ENCODE results near the gene EBLN2.
"Not testable (repeated sequence)": the region's sequence is repeated elsewhere in the genome, so short reads cannot be mapped to it uniquely, and the experiment has no call there.

EBLN2 gene

GRCh38 chr3:73043414-73043813 lies 18.0 kb upstream of the EBLN2 start:
- Mint-ChIP-seq H3K36me3 (peaks cover 2% of the 10 kb centered on the region), H3K4me1 (peaks cover 19% of the 10 kb centered on the region)
- ATAC-seq (ENCODE audit: low read depth): no peak

GRCh38 chr3:73045391-73045790 lies 16.1 kb upstream of the EBLN2 start:
- H3K9me3 Mint-ChIP-seq: no peaks in the 10 kb centered on the region
- DNase-seq (ENCODE audit: low spot score in 2 of 2) (no peak), ATAC-seq (ENCODE audit: low read depth) (no peak)
- no peaks in the 10 kb centered on the region for H3K27me3 Mint-ChIP-seq
- no peak overlapping the region for H3K27ac Mint-ChIP-seq
- peaks cover 17% of the 10 kb centered on the region for H3K4me1 Mint-ChIP-seq
- H3K36me3 Mint-ChIP-seq: peaks cover 2% of the 10 kb centered on the region
- no peak overlapping the region for H3K4me3 Mint-ChIP-seq

More at GRCh38 chr3:73043414-73043813, 18.0 kb upstream of the EBLN2 start:
- Mint-ChIP-seq H3K27me3 (no peaks in the 10 kb centered on the region), H3K9me3 (no peaks in the 10 kb centered on the region), H3K4me3 (no peak overlapping the region), H3K27ac (no peak overlapping the region)
- DNase-seq (ENCODE audit: low spot score in 2 of 2): no peak

- no peak for DNase-seq (ENCODE audit: low spot score in 2 of 2)
- H3K4me3 Mint-ChIP-seq: no peak overlapping the region
- peaks cover 2% of the 10 kb centered on the region for H3K36me3 Mint-ChIP-seq
- H3K27me3 Mint-ChIP-seq: no peaks in the 10 kb centered on the region
- peak overlapping the region; percentile 79 for H3K27ac Mint-ChIP-seq
- H3K9me3 Mint-ChIP-seq: no peaks in the 10 kb centered on the region
- H3K4me1 Mint-ChIP-seq: peaks cover 17% of the 10 kb centered on the region
- ATAC-seq (ENCODE audit: low read depth): no peak
Measured at GRCh38 chr3:73046195-73046594, 15.3 kb upstream of the EBLN2 start.

- ATAC-seq (ENCODE audit: low read depth): no peak
- Mint-ChIP-seq H3K36me3 (peaks cover 2% of the 10 kb centered on the region), H3K4me1 (peaks cover 8% of the 10 kb centered on the region), H3K27me3 (no peaks in the 10 kb centered on the region), H3K27ac (no peak overlapping the region), H3K4me3 (no peak overlapping the region), H3K9me3 (no peaks in the 10 kb centered on the region)
- no peak for DNase-seq (ENCODE audit: low spot score in 2 of 2)
Measured at GRCh38 chr3:73049319-73049718, 12.1 kb upstream of the EBLN2 start.

GRCh38 chr3:73052857-73053256 lies 8.6 kb upstream of the EBLN2 start:
- H3K27ac Mint-ChIP-seq: peak overlapping the region; percentile 22
- H3K36me3 Mint-ChIP-seq: peaks cover 1% of the 10 kb centered on the region
- H3K4me1 Mint-ChIP-seq: peaks cover 7% of the 10 kb centered on the region
- H3K27me3 Mint-ChIP-seq: no peaks in the 10 kb centered on the region
- ATAC-seq (ENCODE audit: low read depth) (no peak), DNase-seq (ENCODE audit: low spot score in 2 of 2) (no peak)
- no peak overlapping the region for H3K4me3 Mint-ChIP-seq
- H3K9me3 Mint-ChIP-seq: no peaks in the 10 kb centered on the region

- Mint-ChIP-seq H3K9me3 (no peaks in the 10 kb centered on the region), H3K27me3 (no peaks in the 10 kb centered on the region), H3K4me3 (no peak overlapping the region), H3K27ac (peak overlapping the region; percentile 26), H3K4me1 (peaks cover 9% of the 10 kb centered on the region), H3K36me3 (peaks cover 4% of the 10 kb centered on the region)
- no peak for ATAC-seq (ENCODE audit: low read depth)
- no peak for DNase-seq (ENCODE audit: low spot score in 2 of 2)
Measured at GRCh38 chr3:73055583-73055982, 5.9 kb upstream of the EBLN2 start.

GRCh38 chr3:73056014-73056844 lies 5.2 kb upstream of the EBLN2 start:
- no peak overlapping the region for H3K4me3 Mint-ChIP-seq
- H3K27ac Mint-ChIP-seq: no peak overlapping the region
- H3K36me3 Mint-ChIP-seq: peaks cover 4% of the 10 kb centered on the region
- no peaks in the 10 kb centered on the region for H3K27me3 Mint-ChIP-seq
- ATAC-seq (ENCODE audit: low read depth) (no peak), DNase-seq (ENCODE audit: low spot score in 2 of 2) (peak in 1 of 2 donors; percentile 1)
- H3K9me3 Mint-ChIP-seq: no peaks in the 10 kb centered on the region
- peaks cover 9% of the 10 kb centered on the region for H3K4me1 Mint-ChIP-seq

GRCh38 chr3:73056845-73057150 lies 4.7 kb upstream of the EBLN2 start:
- Mint-ChIP-seq H3K4me1 (peaks cover 9% of the 10 kb centered on the region), H3K36me3 (peaks cover 4% of the 10 kb centered on the region), H3K27me3 (no peaks in the 10 kb centered on the region), H3K27ac (no peak overlapping the region), H3K4me3 (no peak overlapping the region), H3K9me3 (no peaks in the 10 kb centered on the region)
- ATAC-seq (ENCODE audit: low read depth) (no peak), DNase-seq (ENCODE audit: low spot score in 2 of 2) (no peak)

GRCh38 chr3:73060302-73060723 lies 1.1 kb upstream of the EBLN2 start:
- DNase-seq (ENCODE audit: low spot score in 2 of 2) (no peak), ATAC-seq (ENCODE audit: low read depth) (no peak)
- peaks cover 5% of the 10 kb centered on the region for H3K4me1 Mint-ChIP-seq
- no peaks in the 10 kb centered on the region for H3K9me3 Mint-ChIP-seq
- no peak overlapping the region for H3K4me3 Mint-ChIP-seq
- peaks cover 10% of the 10 kb centered on the region for H3K36me3 Mint-ChIP-seq
- H3K27ac Mint-ChIP-seq: no peak overlapping the region
- H3K27me3 Mint-ChIP-seq: no peaks in the 10 kb centered on the region

GRCh38 chr3:73066243-73066642 lies 4.8 kb downstream of the EBLN2 start:
- not testable (repeated sequence) for H3K4me3 Mint-ChIP-seq; H3K27ac Mint-ChIP-seq; H3K9me3 Mint-ChIP-seq; H3K4me1 Mint-ChIP-seq; H3K36me3 Mint-ChIP-seq; ATAC-seq (ENCODE audit: low read depth); H3K27me3 Mint-ChIP-seq; DNase-seq (ENCODE audit: low spot score in 2 of 2)

GRCh38 chr3:73068419-73068818 lies 7.0 kb downstream of the EBLN2 start:
- no peaks in the 10 kb centered on the region for H3K9me3 Mint-ChIP-seq
- H3K27me3 Mint-ChIP-seq: no peaks in the 10 kb centered on the region
- H3K36me3 Mint-ChIP-seq: peaks cover 7% of the 10 kb centered on the region
- H3K4me3 Mint-ChIP-seq: no peak overlapping the region
- no peaks in the 10 kb centered on the region for H3K4me1 Mint-ChIP-seq
- no peak for DNase-seq (ENCODE audit: low spot score in 2 of 2)
- no peak overlapping the region for H3K27ac Mint-ChIP-seq
- no peak for ATAC-seq (ENCODE audit: low read depth)

GRCh38 chr3:73069187-73069586 lies 7.7 kb downstream of the EBLN2 start:
- no peaks in the 10 kb centered on the region for H3K27me3 Mint-ChIP-seq
- DNase-seq (ENCODE audit: low spot score in 2 of 2) (no peak), ATAC-seq (ENCODE audit: low read depth) (no peak)
- H3K4me3 Mint-ChIP-seq: no peak overlapping the region
- peaks cover 7% of the 10 kb centered on the region for H3K36me3 Mint-ChIP-seq
- no peaks in the 10 kb centered on the region for H3K9me3 Mint-ChIP-seq
- no peak overlapping the region for H3K27ac Mint-ChIP-seq
- H3K4me1 Mint-ChIP-seq: no peaks in the 10 kb centered on the region

GRCh38 chr3:73069775-73070444 lies 8.5 kb downstream of the EBLN2 start:
- Mint-ChIP-seq H3K27ac (no peak overlapping the region), H3K36me3 (peaks cover 4% of the 10 kb centered on the region), H3K4me1 (no peaks in the 10 kb centered on the region), H3K4me3 (no peak overlapping the region), H3K9me3 (no peaks in the 10 kb centered on the region), H3K27me3 (no peaks in the 10 kb centered on the region)
- no peak for DNase-seq (ENCODE audit: low spot score in 2 of 2)
- ATAC-seq (ENCODE audit: low read depth): no peak

GRCh38 chr3:73070675-73071575 lies 9.5 kb downstream of the EBLN2 start:
- no peaks in the 10 kb centered on the region for H3K27me3 Mint-ChIP-seq
- DNase-seq (ENCODE audit: low spot score in 2 of 2) (no peak), ATAC-seq (ENCODE audit: low read depth) (no peak)
- no peak overlapping the region for H3K4me3 Mint-ChIP-seq
- H3K9me3 Mint-ChIP-seq: no peaks in the 10 kb centered on the region
- H3K36me3 Mint-ChIP-seq: no peaks in the 10 kb centered on the region
- no peak overlapping the region for H3K27ac Mint-ChIP-seq
- H3K4me1 Mint-ChIP-seq: no peaks in the 10 kb centered on the region

All from memory B cell (primary cell).